ENCODE results near the gene MSANTD7. TPM values are rescaled to one million over a fixed set of nuclear protein-coding genes. Genes with fewer than 3 reads are reported as not detected.

MSANTD7 gene
- total RNA-seq, 1 experiment from 2014 or later: 23.1 TPM

DNA sequence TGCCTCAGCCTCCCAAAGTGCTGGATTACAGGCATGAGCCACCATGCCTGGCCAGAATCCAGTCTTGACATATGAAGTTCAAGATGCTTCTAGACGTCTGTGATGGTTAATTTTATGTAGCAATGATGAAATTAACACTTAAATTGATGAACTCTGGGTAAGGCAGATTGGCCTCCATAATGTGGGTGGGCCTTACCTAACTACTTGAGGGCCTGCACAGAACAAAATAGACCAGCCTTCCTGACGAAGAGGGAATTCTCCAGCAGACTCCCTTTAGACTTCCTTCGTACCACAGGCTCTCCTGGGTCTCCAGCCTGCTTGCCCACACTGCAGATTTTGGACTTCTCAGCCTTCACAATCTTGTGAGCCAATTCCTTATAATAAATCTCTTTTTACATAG is 5.0 kb upstream of the MSANTD7 start:
- no peak overlapping the region for H2BK120ac ChIP-seq (ENCODE audit: low read depth, low read length, poor library complexity, severe bottlenecking)
- H4K8ac ChIP-seq (replicated peaks; ENCODE audit: insufficient read length, low read depth, low read length): no peak overlapping the region
- Mint-ChIP-seq H3K9me3 (no peaks in the 10 kb centered on the region), H3K4me3 (no peak overlapping the region), H3K4me1 (peaks cover 16 to 17% of the 10 kb centered on the region in 2 experiments), H3K27me3 (ENCODE audit: low read depth) (no peaks in the 10 kb centered on the region; the same call in 1 of the 2 replicates), H3K27ac (no peak overlapping the region), H3K36me3 (ENCODE audit: insufficient read depth in 1 of 3, low read depth in 3 of 3) (no peaks in the 10 kb centered on the region)
- no peak overlapping the region for H3K4ac ChIP-seq (ENCODE audit: low read depth, low read length)
- peaks cover 2% of the 10 kb centered on the region; the same call in 1 of the 2 replicates for H3K4me1 ChIP-seq (ENCODE audit: insufficient read depth, low read length)
- H3K56ac ChIP-seq (ENCODE audit: insufficient read length, low read depth, low read length): no peak overlapping the region
- H3K4me2 ChIP-seq (ENCODE audit: insufficient read depth, insufficient read length, low read length): no peak overlapping the region
- H2BK20ac ChIP-seq (ENCODE audit: low read depth, low read length, poor library complexity, severe bottlenecking): no peak overlapping the region
- H2BK5ac ChIP-seq (ENCODE audit: insufficient read length, low read length): no peak overlapping the region
- H3K9me3 ChIP-seq (ENCODE audit: control insufficient read depth, low read depth, low read length): no peaks in the 10 kb centered on the region
- DNase-seq: no peak
- no peak overlapping the region for H2AK5ac ChIP-seq (ENCODE audit: insufficient read length, low read length)
- H3K79me1 ChIP-seq (ENCODE audit: insufficient read depth, low read depth, low read length, poor library complexity, severe bottlenecking): no peaks in the 10 kb centered on the region
- no peak overlapping the region for H4K5ac ChIP-seq (ENCODE audit: insufficient read length, low read depth, low read length)
- H2BK12ac ChIP-seq (ENCODE audit: insufficient read length, low read depth, low read length): no peak overlapping the region
- whole genome bisulfite sequencing (ENCODE audit: extremely low coverage, insufficient read length, low lambda C conversion rate): no CpG with 5 or more reads among the region's 3 CpGs
- no peaks in the 10 kb centered on the region for H3K79me2 ChIP-seq (ENCODE audit: insufficient read depth, low read length)
- no peak overlapping the region for H2BK15ac ChIP-seq (ENCODE audit: low read depth, low read length)
- H3K14ac ChIP-seq (ENCODE audit: insufficient read depth, low read length): no peak overlapping the region
- no peaks in the 10 kb centered on the region for H4K20me1 ChIP-seq (ENCODE audit: control insufficient read depth, insufficient read depth, insufficient read length)
- no peak overlapping the region for H3T11ph ChIP-seq (ENCODE audit: low read length)
- no peak overlapping the region for H3K9ac ChIP-seq (ENCODE audit: extremely low read depth, insufficient read length, low read length)
- H3K27ac ChIP-seq (ENCODE audit: insufficient read length, low read depth, low read length): no peak overlapping the region
- H3K23me2 ChIP-seq (ENCODE audit: insufficient read length, low read depth, low read length, poor library complexity, severe bottlenecking): no peaks in the 10 kb centered on the region
- TF ChIP-seq, protein P1, sequence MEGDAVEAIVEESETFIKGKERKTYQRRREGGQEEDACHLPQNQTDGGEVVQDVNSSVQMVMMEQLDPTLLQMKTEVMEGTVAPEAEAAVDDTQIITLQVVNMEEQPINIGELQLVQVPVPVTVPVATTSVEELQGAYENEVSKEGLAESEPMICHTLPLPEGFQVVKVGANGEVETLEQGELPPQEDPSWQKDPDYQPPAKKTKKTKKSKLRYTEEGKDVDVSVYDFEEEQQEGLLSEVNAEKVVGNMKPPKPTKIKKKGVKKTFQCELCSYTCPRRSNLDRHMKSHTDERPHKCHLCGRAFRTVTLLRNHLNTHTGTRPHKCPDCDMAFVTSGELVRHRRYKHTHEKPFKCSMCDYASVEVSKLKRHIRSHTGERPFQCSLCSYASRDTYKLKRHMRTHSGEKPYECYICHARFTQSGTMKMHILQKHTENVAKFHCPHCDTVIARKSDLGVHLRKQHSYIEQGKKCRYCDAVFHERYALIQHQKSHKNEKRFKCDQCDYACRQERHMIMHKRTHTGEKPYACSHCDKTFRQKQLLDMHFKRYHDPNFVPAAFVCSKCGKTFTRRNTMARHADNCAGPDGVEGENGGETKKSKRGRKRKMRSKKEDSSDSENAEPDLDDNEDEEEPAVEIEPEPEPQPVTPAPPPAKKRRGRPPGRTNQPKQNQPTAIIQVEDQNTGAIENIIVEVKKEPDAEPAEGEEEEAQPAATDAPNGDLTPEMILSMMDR (conservative IDR thresholded peaks at IDR 0.05): no peak
- H3K27me3 ChIP-seq (ENCODE audit: insufficient read depth, low read length): no peaks in the 10 kb centered on the region
- H2AFZ ChIP-seq (ENCODE audit: low read length): no peak overlapping the region
- no peak overlapping the region for H4K91ac ChIP-seq (ENCODE audit: insufficient read length, low read depth, low read length)
- no peak overlapping the region for H3K23ac ChIP-seq (ENCODE audit: insufficient read length, low read depth, low read length)
- no peak overlapping the region for H3K18ac ChIP-seq (ENCODE audit: insufficient read length, low read depth, low read length)
